DOHH2 (cell line): ENCODE results near the gene IRX2.

ENCODE experiments used
- EZH2phosphoT487 ChIP-seq: fragments of 200-600 bp; sonication (generic); IDR thresholded peaks from 2 replicates; pipeline ENCODE4 v1.6.1; 2017; ENCODE audit warnings: borderline replicate concordance, mild to moderate bottlenecking, antibody characterized with exemption, low read length, moderate library complexity, mixed read lengths
- TF ChIP-seq, protein P1 (sequence below): fragments of 200-600 bp; sonication (generic); IDR thresholded peaks from one replicate; pipeline ENCODE4 v1.5.1; 2014; ENCODE audit warnings: antibody characterized with exemption, mild to moderate bottlenecking, low read depth, low read length; ENCODE audit not compliant: poor library complexity, severe bottlenecking

DNA sequence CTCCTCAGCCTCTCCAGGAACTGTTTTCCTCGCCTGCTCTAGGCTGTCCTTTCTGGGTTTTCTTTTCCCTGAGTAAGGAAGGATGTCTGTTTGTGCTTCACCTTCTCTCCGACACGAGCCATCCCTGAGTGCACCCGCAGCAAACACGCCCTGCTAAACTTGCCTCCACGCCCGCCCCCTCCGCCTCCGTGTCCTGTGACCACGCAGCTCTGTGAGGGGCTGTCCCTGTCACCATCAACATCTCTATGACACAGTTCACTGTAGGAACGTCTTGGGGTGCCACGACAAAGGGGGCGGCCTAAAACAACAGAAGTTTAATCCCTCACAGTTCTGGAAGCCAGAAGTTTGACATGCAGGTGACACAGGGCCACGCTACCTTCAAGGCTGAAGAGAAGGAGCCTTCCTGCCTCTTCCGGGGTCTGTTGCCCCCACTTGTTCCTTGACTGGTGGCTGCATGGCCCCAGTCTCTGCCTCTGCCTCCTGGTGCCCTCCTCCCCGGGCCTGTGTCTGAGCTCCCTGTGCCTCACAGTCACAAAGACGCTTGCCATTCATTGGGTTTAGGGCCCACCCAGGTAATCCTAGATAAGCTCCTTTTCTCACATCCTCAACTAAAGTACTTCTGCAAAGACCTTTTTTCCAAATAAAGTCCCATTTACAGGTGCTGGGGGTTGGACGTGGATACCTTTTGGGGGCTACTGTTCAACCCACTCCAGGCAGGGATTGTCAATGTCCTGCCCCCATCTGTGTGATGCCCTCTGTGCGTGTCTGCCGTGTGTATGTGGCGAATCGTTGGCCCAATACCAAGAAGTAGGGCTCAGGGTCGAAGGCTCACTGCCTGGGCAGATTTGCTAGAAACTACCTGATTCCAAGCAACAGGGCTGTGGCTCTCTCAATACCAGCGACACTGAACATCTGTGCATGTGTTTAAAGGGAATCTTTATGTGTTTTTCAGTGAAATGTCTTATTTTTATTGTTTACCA is 39.7 kb downstream of the IRX2 start:
- TF ChIP-seq, protein P1, sequence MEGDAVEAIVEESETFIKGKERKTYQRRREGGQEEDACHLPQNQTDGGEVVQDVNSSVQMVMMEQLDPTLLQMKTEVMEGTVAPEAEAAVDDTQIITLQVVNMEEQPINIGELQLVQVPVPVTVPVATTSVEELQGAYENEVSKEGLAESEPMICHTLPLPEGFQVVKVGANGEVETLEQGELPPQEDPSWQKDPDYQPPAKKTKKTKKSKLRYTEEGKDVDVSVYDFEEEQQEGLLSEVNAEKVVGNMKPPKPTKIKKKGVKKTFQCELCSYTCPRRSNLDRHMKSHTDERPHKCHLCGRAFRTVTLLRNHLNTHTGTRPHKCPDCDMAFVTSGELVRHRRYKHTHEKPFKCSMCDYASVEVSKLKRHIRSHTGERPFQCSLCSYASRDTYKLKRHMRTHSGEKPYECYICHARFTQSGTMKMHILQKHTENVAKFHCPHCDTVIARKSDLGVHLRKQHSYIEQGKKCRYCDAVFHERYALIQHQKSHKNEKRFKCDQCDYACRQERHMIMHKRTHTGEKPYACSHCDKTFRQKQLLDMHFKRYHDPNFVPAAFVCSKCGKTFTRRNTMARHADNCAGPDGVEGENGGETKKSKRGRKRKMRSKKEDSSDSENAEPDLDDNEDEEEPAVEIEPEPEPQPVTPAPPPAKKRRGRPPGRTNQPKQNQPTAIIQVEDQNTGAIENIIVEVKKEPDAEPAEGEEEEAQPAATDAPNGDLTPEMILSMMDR = no peak
- no peak for TF ChIP-seq EZH2phosphoT487
